ENCODE measurements around the gene NKD1.

Gene NKD1

GRCh38 chr16:50604610-50605009 is 56.4 kb downstream of the NKD1 start:
- no peak overlapping the region for H3K4me3 ChIP-seq (ENCODE audit: insufficient read depth, low read depth, low read length, poor library complexity, severe bottlenecking)
- no peak overlapping the region for H3K27ac ChIP-seq (ENCODE audit: insufficient read depth, low read length, poor library complexity, severe bottlenecking)
- H3K27me3 ChIP-seq (replicated peaks; ENCODE audit: control insufficient read depth, insufficient read depth, low read length, poor library complexity, severe bottlenecking), result no peaks in the 10 kb centered on the region
- no peaks in the 10 kb centered on the region for H3K9me3 ChIP-seq (ENCODE audit: control insufficient read depth, low read length)
- no peaks in the 10 kb centered on the region for H3K36me3 ChIP-seq (ENCODE audit: control insufficient read depth, insufficient read depth, low read length)
- peaks cover 30% of the 10 kb centered on the region for H3K4me1 ChIP-seq (ENCODE audit: control insufficient read depth, insufficient read depth, low read length, poor library complexity, severe bottlenecking)
- no peak for DNase-seq

GRCh38 chr16:50605733-50606430 is 57.7 kb downstream of the NKD1 start:
- Histone ChIP-seq H3K27ac (ENCODE audit: insufficient read depth, low read length, poor library complexity, severe bottlenecking) (no peak overlapping the region), H3K36me3 (ENCODE audit: control insufficient read depth, insufficient read depth, low read length) (no peaks in the 10 kb centered on the region), H3K9me3 (ENCODE audit: control insufficient read depth, low read length) (no peaks in the 10 kb centered on the region), H3K4me3 (ENCODE audit: insufficient read depth, low read depth, low read length, poor library complexity, severe bottlenecking) (no peak overlapping the region), H3K4me1 (ENCODE audit: control insufficient read depth, insufficient read depth, low read length, poor library complexity, severe bottlenecking) (peaks cover 27% of the 10 kb centered on the region), H3K27me3 (replicated peaks; ENCODE audit: control insufficient read depth, insufficient read depth, low read length, poor library complexity, severe bottlenecking) (no peaks in the 10 kb centered on the region)
- no peak for DNase-seq

- DNase-seq, result no peak
- no peaks in the 10 kb centered on the region for H3K27me3 ChIP-seq (replicated peaks; ENCODE audit: control insufficient read depth, insufficient read depth, low read length, poor library complexity, severe bottlenecking)
- H3K9me3 ChIP-seq (ENCODE audit: control insufficient read depth, low read length), result no peaks in the 10 kb centered on the region
- H3K36me3 ChIP-seq (ENCODE audit: control insufficient read depth, insufficient read depth, low read length), result no peaks in the 10 kb centered on the region
- peaks cover 22% of the 10 kb centered on the region for H3K4me1 ChIP-seq (ENCODE audit: control insufficient read depth, insufficient read depth, low read length, poor library complexity, severe bottlenecking)
- no peak overlapping the region for H3K4me3 ChIP-seq (ENCODE audit: insufficient read depth, low read depth, low read length, poor library complexity, severe bottlenecking)
- no peak overlapping the region for H3K27ac ChIP-seq (ENCODE audit: insufficient read depth, low read length, poor library complexity, severe bottlenecking)
These were observed 58.3 kb downstream of the NKD1 start for GRCh38 chr16:50606431-50607050.

- no peak overlapping the region for H3K4me3 ChIP-seq (ENCODE audit: insufficient read depth, low read depth, low read length, poor library complexity, severe bottlenecking)
- H3K9me3 ChIP-seq (ENCODE audit: control insufficient read depth, low read length), result no peaks in the 10 kb centered on the region
- no peak overlapping the region for H3K27ac ChIP-seq (ENCODE audit: insufficient read depth, low read length, poor library complexity, severe bottlenecking)
- no peak for DNase-seq
- peaks cover 17% of the 10 kb centered on the region for H3K4me1 ChIP-seq (ENCODE audit: control insufficient read depth, insufficient read depth, low read length, poor library complexity, severe bottlenecking)
- no peaks in the 10 kb centered on the region for H3K36me3 ChIP-seq (ENCODE audit: control insufficient read depth, insufficient read depth, low read length)
- no peaks in the 10 kb centered on the region for H3K27me3 ChIP-seq (replicated peaks; ENCODE audit: control insufficient read depth, insufficient read depth, low read length, poor library complexity, severe bottlenecking)
These were observed 58.8 kb downstream of the NKD1 start for GRCh38 chr16:50607051-50607431.

GRCh38 chr16:50607447-50607846 is 59.3 kb downstream of the NKD1 start:
- no peaks in the 10 kb centered on the region for H3K27me3 ChIP-seq (replicated peaks; ENCODE audit: control insufficient read depth, insufficient read depth, low read length, poor library complexity, severe bottlenecking)
- H3K9me3 ChIP-seq (ENCODE audit: control insufficient read depth, low read length), result no peaks in the 10 kb centered on the region
- H3K4me3 ChIP-seq (ENCODE audit: insufficient read depth, low read depth, low read length, poor library complexity, severe bottlenecking), result no peak overlapping the region
- no peak overlapping the region for H3K27ac ChIP-seq (ENCODE audit: insufficient read depth, low read length, poor library complexity, severe bottlenecking)
- H3K36me3 ChIP-seq (ENCODE audit: control insufficient read depth, insufficient read depth, low read length), result no peaks in the 10 kb centered on the region
- DNase-seq, result no peak
- H3K4me1 ChIP-seq (ENCODE audit: control insufficient read depth, insufficient read depth, low read length, poor library complexity, severe bottlenecking), result peaks cover 13% of the 10 kb centered on the region

- no peak for DNase-seq
- H3K4me3 ChIP-seq (ENCODE audit: insufficient read depth, low read depth, low read length, poor library complexity, severe bottlenecking), result no peak overlapping the region
- H3K36me3 ChIP-seq (ENCODE audit: control insufficient read depth, insufficient read depth, low read length), result no peaks in the 10 kb centered on the region
- H3K4me1 ChIP-seq (ENCODE audit: control insufficient read depth, insufficient read depth, low read length, poor library complexity, severe bottlenecking), result peaks cover 6% of the 10 kb centered on the region
- H3K27ac ChIP-seq (ENCODE audit: insufficient read depth, low read length, poor library complexity, severe bottlenecking), result no peak overlapping the region
- H3K9me3 ChIP-seq (ENCODE audit: control insufficient read depth, low read length), result no peaks in the 10 kb centered on the region
- H3K27me3 ChIP-seq (replicated peaks; ENCODE audit: control insufficient read depth, insufficient read depth, low read length, poor library complexity, severe bottlenecking), result no peaks in the 10 kb centered on the region
These were observed 59.9 kb downstream of the NKD1 start for GRCh38 chr16:50607970-50608557.

GRCh38 chr16:50609049-50609448 is 60.9 kb downstream of the NKD1 start:
- Histone ChIP-seq H3K4me1 (ENCODE audit: control insufficient read depth, insufficient read depth, low read length, poor library complexity, severe bottlenecking) (no peaks in the 10 kb centered on the region), H3K36me3 (ENCODE audit: control insufficient read depth, insufficient read depth, low read length) (no peaks in the 10 kb centered on the region), H3K27ac (ENCODE audit: insufficient read depth, low read length, poor library complexity, severe bottlenecking) (no peak overlapping the region), H3K27me3 (replicated peaks; ENCODE audit: control insufficient read depth, insufficient read depth, low read length, poor library complexity, severe bottlenecking) (no peaks in the 10 kb centered on the region), H3K9me3 (ENCODE audit: control insufficient read depth, low read length) (no peaks in the 10 kb centered on the region), H3K4me3 (ENCODE audit: insufficient read depth, low read depth, low read length, poor library complexity, severe bottlenecking) (no peak overlapping the region)
- DNase-seq, result no peak

GRCh38 chr16:50609471-50609870 is 61.3 kb downstream of the NKD1 start:
- Histone ChIP-seq H3K4me1 (ENCODE audit: control insufficient read depth, insufficient read depth, low read length, poor library complexity, severe bottlenecking) (no peaks in the 10 kb centered on the region), H3K27me3 (replicated peaks; ENCODE audit: control insufficient read depth, insufficient read depth, low read length, poor library complexity, severe bottlenecking) (no peaks in the 10 kb centered on the region), H3K27ac (ENCODE audit: insufficient read depth, low read length, poor library complexity, severe bottlenecking) (no peak overlapping the region), H3K36me3 (ENCODE audit: control insufficient read depth, insufficient read depth, low read length) (no peaks in the 10 kb centered on the region), H3K9me3 (ENCODE audit: control insufficient read depth, low read length) (no peaks in the 10 kb centered on the region), H3K4me3 (ENCODE audit: insufficient read depth, low read depth, low read length, poor library complexity, severe bottlenecking) (no peak overlapping the region)
- DNase-seq, result no peak

- Histone ChIP-seq H3K27me3 (replicated peaks; ENCODE audit: control insufficient read depth, insufficient read depth, low read length, poor library complexity, severe bottlenecking) (no peaks in the 10 kb centered on the region), H3K4me1 (ENCODE audit: control insufficient read depth, insufficient read depth, low read length, poor library complexity, severe bottlenecking) (no peaks in the 10 kb centered on the region), H3K9me3 (ENCODE audit: control insufficient read depth, low read length) (no peaks in the 10 kb centered on the region), H3K4me3 (ENCODE audit: insufficient read depth, low read depth, low read length, poor library complexity, severe bottlenecking) (no peak overlapping the region), H3K36me3 (ENCODE audit: control insufficient read depth, insufficient read depth, low read length) (no peaks in the 10 kb centered on the region), H3K27ac (ENCODE audit: insufficient read depth, low read length, poor library complexity, severe bottlenecking) (no peak overlapping the region)
- DNase-seq, result no peak
These were observed 62.4 kb downstream of the NKD1 start for GRCh38 chr16:50610331-50611262.

All from effector memory CD4-positive, alpha-beta T cell (primary cell).